HG03432 (cell line): ENCODE data around the gene WFDC1.

Experiments
- ATAC-seq: cut with Tn5 transposase; IDR thresholded peaks from one replicate; pipeline ENCODE4 v1.9.1; 2021; ENCODE audit warnings: mild to moderate bottlenecking, moderate library complexity; ENCODE audit not compliant: unreplicated experiment

Gene WFDC1

GRCh38 chr16:84271866-84272265, 22.8 kb upstream of the WFDC1 start:
- no peak for ATAC-seq

- ATAC-seq: no peak
Measured at GRCh38 chr16:84272740-84273320, 21.8 kb upstream of the WFDC1 start.

DNA sequence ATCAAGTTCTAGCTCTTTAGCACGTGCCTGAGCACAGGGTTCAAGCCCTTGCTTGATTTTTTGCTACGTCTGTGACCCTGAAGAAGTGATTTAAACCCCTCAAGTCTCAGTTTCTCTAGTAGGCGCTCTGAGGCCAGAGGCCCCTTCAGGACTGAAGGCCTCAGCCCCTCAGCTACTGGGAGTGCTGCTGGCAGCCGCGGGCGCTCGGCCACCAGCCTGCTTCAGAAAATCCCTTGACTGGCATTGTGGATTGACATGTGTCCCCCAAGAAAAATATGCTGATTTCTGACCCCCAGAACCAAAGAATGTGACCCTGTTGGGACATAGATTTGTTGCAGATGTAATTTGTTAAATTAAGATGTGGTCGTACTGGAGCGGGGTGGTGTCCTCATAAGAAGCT, 20.2 kb upstream of the WFDC1 start:
- ATAC-seq: no peak

DNA sequence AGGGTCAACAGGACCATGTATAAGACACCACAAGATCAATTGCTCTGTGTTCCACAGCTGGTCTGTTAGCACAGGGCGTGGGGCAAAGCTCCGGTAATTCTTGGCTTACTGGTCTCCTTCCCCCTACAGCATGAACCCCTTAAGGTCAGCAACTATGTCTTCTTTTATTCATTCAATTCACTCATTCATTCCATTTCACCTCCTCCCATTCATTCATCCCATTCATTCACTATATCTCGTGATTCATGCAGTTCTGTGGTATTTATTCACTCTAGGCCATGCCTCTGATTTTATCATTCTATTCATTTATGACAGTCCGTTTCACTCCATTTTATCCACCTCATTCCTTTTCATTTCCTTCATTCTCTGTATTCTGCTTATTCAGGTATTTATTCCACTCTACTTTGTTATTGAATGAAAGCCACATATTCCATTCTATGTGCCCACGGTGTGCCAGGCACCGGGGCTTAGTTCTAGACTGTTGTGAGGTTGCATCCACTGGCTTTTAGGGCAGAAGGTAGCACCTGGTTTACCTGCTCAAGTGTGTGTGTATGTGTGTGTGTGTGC, 19.0 kb upstream of the WFDC1 start:
- no peak for ATAC-seq

- ATAC-seq: no peak
Measured at GRCh38 chr16:84277244-84277823, 17.3 kb upstream of the WFDC1 start.

DNA sequence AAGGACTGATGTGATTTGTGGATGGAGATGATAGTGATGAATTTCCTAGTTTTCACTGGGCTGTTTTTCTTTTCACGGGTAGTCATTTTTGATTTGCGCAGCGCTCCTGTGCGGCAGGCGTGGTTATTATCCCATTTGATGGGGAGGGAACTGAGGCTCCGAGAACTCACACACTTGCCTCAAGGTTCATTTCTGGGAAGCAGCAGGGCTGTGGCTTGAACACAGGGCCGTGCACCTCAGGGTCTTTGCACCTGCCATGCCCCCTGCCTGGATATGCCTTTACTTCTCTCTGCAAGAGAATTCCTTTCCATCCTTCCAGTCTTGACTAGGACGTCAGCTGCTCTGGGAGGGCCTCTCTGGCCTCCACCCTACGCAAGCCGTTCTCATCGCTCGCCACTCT, 16.3 kb upstream of the WFDC1 start:
- no peak for ATAC-seq

DNA sequence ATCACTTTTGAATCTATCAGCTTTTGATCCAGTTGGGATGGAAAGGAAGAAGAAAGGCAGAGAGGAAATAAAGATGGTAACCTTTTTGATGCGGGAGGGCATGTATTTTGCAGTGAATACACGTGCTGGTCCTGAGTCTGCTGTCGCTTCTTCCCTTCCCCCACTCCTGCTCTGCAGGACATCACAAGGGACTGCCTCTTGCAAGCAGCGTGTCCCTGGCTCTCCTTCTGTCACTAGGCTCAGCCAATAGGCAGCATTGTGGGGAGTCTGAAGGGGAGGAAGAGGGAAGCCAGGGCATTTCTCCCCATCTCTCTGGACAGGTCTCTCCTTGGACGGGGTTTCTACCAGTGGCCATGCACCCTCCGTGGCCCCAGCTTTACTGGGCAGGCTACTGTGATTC, 15.7 kb upstream of the WFDC1 start:
- ATAC-seq: no peak

GRCh38 chr16:84279881-84280280, 14.8 kb upstream of the WFDC1 start:
- no peak for ATAC-seq

DNA sequence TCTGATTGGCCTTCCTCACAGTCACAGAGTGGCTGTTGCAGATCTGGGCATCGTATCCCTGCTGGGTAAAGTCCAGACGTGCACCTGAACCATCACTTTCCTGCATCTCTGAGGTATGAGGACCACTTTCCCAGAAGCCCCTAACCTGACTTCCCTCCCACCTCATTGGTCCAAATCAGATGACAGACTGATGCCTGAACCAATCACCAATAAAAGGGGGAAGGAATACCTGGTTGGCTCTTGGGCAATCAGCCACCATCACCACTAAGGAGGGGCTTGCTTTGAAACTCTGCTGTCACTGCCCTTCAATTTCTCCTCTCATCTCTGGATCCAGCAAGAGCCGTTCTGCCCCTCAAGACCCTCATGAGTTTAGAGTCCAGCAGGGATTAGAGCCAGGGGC, 13.6 kb upstream of the WFDC1 start:
- ATAC-seq: no peak

DNA sequence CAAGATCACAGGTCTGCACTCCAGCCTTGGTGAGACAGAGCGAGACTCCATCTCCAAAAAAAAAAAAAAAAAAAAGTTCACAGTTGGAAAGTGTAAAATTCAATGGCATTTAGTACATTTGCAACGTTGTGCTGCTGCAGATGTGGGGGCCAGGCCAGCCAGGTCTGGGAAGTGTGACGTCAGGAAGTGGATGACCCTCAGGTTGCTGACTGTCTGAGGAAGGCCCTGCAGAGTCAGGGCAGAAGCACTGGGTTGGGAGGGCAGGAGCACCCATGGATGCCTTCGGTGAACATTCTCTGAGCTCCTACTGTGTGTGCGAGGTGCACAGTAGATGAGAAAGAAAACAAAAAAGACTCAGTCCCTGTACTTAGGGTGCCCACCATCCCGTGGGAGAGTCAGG, 12.1 kb upstream of the WFDC1 start:
- ATAC-seq: no peak

GRCh38 chr16:84283314-84284153, 11.1 kb upstream of the WFDC1 start:
- no peak for ATAC-seq

DNA sequence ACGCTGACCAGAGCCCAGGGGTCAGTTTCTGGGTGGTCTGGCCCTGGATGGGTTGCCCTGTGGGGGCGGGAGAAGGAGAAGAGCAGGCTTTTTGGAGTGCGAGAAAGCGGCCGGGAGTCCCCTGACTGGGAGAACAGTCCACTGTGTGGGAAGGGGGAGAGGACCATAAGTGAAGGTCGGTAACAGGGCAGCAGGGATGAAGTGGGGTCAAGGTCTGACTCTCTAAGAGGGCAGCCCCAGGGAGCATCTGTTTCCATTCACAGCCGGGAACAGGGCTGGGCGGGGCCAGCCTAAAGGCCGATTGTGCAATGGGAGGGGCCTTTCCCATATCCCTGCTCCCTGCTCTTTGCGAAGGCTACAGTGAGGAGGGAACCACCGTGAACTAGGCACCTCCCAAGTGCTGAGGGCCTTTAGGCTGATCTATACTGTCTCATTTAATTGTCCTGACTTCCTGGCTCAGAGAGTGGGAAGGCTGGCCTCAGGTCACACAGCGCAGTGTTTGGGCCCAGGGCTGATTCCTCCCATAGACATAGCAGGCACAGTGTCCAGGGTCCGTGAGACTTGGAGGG, 10.4 kb upstream of the WFDC1 start:
- ATAC-seq: no peak

- no peak for ATAC-seq
Measured at GRCh38 chr16:84286578-84287240, 8.0 kb upstream of the WFDC1 start.

GRCh38 chr16:84288902-84289301, 5.8 kb upstream of the WFDC1 start:
- ATAC-seq: no peak

DNA sequence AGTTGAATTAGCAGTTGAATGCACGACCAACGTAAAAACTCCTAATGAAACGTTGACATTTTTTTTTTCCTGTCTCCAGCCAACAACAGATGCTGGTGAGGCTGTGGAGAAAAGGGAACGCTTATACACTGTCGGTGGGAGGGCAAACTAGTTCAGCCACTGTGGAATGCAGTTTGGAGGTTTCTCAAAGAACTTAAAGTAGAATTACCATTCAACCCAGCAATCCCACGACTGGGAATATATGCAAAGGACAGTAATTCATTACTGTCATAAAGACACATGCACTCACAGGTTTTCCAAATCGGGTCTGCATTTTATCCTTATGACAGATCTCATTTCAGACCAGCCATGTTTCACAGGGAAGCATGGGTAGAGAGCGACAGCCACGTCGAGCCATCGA, 3.5 kb upstream of the WFDC1 start:
- no peak for ATAC-seq

- no peak for ATAC-seq
Measured at GRCh38 chr16:84292011-84292410, 2.7 kb upstream of the WFDC1 start.

DNA sequence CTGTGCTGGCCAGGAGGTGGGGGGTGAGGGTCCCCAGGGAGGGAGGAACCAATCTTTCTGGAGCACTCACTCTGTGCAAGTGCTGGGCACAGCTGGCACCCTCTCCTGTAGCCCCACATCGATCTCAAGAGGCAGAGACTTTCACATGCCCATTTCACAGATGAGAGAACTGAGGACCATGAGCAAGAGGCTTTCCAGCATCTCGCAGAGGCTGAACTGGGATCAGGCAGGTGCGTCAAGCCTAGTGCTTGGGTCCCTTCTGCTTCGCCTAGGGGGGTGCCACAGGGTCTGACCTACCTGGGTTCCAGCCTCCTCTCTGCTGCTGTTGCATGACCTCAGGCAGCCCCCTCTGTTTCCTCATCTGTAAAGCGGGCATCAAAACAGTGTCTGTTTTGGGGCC, 1.3 kb upstream of the WFDC1 start:
- no peak for ATAC-seq

DNA sequence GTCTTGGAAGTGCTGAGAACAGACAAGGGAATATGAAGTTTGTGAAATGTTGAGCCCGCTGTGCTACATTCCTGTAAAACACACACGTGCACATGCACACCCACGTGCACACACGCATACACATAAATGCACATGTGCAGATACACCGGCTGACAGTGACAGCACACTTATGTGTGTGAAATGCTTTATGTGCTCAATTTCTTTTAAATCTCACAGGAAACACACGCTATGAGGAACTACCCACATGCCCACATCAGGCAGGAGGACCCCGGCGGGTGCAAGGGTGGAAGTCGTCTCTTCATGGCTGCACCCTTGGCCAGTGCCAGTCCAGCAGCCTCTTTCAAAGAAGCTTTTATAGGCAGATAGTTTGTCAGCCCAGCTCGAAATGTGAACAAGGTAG, 561 bp upstream of the WFDC1 start:
- no peak for ATAC-seq

- ATAC-seq: no peak
Measured at GRCh38 chr16:84295203-84295860, 654 bp downstream of the WFDC1 start.

GRCh38 chr16:84298376-84298899, 3.8 kb downstream of the WFDC1 start:
- no peak for ATAC-seq
